Fibroblast of mammary gland (primary cell): Measurements from ENCODE around the gene COL13A1.
A peak's percentile ranks its signal among the peaks of the same experiment; 100 is the strongest.

Experiments
- DNase-seq: peaks from one replicate; pipeline ENCODE4 v3.0.0-alpha.2; 2010; ENCODE audit warnings: low read depth
- H3K4me3 ChIP-seq: 2 replicates; pipeline ENCODE4 v1.5.1; 2011; ENCODE audit warnings: low read depth, mild to moderate bottlenecking, low read length, moderate library complexity; ENCODE audit not compliant: control insufficient read depth
- TF ChIP-seq, protein P1 (sequence below): conservative IDR thresholded peaks from 2 replicates; pipeline ENCODE4 v1.5.1; 2011; ENCODE audit warnings: low read depth, low read length, inconsistent platforms; ENCODE audit not compliant: control insufficient read depth, insufficient read depth

Gene COL13A1

DNA sequence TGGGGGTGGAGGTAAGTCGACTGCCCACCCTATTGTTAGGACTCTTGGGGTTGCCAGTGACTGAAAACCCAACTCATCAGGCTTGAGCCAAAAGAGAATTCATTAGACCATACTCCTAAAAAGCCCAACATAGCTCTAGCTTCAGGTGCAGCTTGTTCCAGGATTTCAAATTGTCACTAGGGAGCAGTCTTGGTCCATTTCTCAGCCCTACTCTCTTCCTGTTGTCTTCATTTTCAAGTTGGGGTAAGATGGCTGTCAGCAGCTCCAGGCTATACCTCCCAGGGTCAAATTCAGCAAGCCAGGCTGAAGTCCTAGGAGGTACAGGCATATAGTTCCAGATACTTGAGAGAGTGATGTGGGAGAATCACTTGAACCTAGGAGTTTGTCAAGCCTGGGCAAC, 14.9 kb upstream of the COL13A1 start:
- peak; percentile 57 for DNase-seq
- no peak overlapping the region for H3K4me3 ChIP-seq
- TF ChIP-seq, protein P1, sequence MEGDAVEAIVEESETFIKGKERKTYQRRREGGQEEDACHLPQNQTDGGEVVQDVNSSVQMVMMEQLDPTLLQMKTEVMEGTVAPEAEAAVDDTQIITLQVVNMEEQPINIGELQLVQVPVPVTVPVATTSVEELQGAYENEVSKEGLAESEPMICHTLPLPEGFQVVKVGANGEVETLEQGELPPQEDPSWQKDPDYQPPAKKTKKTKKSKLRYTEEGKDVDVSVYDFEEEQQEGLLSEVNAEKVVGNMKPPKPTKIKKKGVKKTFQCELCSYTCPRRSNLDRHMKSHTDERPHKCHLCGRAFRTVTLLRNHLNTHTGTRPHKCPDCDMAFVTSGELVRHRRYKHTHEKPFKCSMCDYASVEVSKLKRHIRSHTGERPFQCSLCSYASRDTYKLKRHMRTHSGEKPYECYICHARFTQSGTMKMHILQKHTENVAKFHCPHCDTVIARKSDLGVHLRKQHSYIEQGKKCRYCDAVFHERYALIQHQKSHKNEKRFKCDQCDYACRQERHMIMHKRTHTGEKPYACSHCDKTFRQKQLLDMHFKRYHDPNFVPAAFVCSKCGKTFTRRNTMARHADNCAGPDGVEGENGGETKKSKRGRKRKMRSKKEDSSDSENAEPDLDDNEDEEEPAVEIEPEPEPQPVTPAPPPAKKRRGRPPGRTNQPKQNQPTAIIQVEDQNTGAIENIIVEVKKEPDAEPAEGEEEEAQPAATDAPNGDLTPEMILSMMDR, result peak; percentile 54

DNA sequence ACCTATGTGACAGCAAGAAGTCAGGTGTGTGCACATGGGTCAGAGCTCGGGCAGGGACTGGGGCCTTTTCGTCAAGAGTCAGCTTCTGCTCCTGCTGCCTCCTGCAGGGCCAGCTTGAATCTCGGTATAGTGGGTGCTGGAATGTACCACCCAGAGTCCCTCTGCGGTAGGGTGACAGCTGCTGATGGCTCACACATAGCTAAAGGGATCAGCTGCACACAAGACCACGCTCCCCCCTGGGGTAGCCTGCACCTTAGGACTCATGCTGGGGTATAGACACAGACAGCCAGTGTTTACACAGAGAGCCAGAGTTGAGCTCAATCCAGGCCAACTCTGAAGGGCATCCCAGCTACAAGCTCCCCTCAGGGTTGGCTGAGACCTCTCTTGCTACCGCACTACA, 14.0 kb upstream of the COL13A1 start:
- DNase-seq, result no peak
- TF ChIP-seq, protein P1, result no peak
- H3K4me3 ChIP-seq, result no peak overlapping the region

DNA sequence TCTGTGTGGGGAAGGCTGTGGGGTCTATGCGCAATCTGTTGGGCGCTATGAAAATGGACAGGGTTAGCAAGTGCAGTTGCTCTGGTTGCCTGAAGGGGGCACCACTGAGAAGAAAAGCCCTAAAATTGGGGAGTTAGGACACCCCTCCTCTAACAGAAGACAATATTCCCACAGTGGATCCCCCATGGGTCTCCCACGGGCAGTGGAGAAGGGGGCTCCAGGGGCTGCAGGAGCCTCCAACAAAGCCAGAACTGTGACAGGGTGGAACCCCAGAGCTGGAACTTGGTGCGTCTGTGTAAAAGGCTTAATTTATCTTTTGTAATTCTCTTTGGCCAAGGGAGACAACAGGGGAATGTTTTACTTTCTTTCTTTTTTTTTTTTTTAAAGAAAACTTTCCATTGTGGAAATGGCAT, 12.5 kb upstream of the COL13A1 start:
- no peak overlapping the region for H3K4me3 ChIP-seq
- TF ChIP-seq, protein P1, result peak; percentile 80
- DNase-seq, result no peak

DNA sequence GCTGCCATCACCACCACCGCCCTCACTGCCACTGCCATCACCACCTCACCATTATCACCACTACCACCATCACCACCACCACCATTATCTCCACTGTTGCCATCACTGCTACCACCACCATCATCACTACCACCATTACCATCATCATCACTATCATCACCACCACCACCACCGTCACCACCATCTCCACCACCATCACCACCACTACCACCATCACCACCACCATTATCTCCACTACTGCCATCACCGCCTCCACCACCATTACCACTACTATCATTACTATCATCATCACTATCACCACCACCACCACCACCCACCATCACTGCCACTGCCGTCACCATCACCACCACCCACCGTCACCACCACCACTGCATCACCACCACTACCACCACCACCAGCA, 9.9 kb upstream of the COL13A1 start:
- H3K4me3 ChIP-seq, result no peak overlapping the region
- no peak for DNase-seq
- TF ChIP-seq, protein P1, result no peak

DNA sequence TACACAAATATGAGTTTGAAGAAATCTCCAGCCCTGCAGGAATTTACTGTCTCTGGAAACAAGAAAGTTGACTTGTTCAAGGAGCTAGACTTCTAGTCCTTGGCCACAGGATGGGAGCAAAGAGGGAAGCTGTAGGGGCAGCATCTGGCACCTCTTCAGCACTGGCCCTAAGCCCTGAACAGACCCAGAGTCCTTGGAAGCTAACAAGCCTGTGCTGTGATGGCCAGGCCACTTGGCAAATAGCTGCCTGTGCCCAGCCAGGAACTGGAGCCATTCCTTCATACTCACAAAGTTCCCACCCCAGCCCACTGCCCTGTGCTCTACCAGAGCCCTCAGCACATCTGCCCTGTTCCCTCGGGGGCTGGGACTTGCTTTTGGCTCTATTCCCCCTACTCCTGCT, 9.4 kb upstream of the COL13A1 start:
- DNase-seq, result no peak
- no peak overlapping the region for H3K4me3 ChIP-seq
- TF ChIP-seq, protein P1, result no peak

DNA sequence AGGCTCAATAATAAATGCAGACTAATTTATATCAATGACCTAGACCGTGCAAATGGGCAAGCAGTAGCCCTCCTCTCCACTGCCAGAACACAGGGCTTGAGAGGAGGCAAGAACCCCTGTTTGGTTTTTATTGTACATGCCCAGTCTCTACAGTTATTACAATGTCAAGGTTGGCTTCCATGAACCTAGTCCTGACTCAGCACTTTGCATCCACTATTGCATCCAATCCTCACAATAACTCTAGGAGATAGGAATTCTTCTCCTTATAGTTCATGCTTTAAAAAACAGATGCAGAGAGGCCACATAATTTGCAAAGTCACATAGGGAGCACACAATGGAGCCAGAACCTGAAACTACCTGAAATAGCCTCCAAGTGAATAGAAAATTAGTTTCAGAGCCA, 7.0 kb upstream of the COL13A1 start:
- DNase-seq, result no peak
- TF ChIP-seq, protein P1, result no peak
- no peak overlapping the region for H3K4me3 ChIP-seq
